HG03571 (cell line): ENCODE measurements around the gene HRC.

Experiments
- ATAC-seq: cut with Tn5 transposase; IDR thresholded peaks from one replicate; pipeline ENCODE4 v1.9.1; 2021; ENCODE audit not compliant: unreplicated experiment

Gene HRC

DNA sequence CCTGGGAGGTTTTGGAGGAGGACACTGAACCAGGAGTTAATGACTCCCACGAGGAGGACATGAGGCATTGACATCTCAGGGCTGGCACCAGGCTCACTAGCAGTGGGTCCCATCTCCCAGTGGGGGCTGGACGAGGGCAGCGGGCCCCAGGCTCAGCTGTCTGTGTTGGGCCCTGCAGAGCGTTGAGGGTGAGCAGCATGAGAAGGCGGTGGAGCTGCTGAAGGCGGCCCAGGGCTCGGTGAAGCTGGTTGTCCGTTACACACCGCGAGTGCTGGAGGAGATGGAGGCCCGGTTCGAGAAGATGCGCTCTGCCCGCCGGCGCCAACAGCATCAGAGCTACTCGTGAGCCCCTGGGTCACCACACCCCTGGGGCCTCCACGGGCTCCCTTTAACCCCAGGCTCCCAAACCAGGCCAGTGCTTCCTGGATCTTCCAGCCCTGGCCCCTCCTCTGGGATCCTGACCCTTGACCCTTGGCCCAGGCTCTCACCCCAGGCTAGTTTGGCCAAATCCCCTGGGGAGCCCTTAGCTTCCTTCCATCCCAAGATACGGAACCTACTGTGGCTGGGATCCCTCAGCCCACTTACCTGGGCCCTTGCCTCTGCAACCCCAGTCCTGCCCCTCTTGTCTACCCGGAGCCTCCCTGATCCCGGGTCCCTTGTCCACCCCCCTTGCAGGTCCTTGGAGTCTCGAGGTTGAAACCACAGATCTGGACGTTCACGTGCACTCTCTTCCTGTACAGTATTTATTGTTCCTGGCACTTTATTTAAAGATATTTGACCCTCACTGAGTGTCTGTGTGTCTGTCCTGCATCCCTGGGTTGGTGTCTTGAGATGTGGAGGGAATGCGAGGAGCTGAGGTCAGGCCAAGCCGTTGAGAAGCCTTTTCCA, 37.3 kb downstream of the HRC start:
- no peak for ATAC-seq

GRCh38 chr19:49116544-49116943, 38.7 kb downstream of the HRC start:
- no peak for ATAC-seq

DNA sequence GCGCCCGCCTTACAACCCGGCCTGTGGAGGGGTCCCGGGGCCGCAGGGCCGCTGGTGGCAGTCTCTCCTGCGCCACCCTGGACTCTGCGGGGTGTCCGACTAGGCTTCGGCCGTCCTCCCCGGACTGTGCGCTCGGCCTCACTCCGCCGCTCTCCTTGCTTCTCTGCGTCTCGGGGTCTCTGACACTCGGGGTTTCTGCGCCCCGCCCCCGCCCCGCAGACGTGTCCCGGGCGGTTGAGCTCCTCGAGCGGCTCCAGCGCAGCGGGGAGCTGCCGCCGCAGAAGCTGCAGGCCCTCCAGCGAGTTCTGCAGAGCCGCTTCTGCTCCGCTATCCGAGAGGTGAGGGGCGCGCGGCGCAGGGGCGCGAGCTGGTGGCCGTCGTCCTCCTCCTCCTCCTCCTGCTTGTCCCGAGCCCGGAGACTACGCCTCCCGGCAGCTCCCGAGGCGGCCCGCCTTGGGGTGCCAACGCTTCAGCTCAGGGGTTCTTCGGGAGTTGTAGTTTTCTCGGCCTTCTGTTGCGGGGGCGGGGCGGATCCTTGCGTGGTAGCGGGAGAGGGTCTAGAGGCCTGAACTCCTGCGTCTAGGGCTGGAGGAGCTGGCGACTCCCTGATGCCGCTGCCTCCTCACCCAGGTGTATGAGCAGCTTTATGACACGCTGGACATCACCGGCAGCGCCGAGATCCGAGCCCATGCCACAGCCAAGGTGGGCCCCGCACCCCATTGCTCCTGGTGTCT, 40.4 kb downstream of the HRC start:
- ATAC-seq = no peak

DNA sequence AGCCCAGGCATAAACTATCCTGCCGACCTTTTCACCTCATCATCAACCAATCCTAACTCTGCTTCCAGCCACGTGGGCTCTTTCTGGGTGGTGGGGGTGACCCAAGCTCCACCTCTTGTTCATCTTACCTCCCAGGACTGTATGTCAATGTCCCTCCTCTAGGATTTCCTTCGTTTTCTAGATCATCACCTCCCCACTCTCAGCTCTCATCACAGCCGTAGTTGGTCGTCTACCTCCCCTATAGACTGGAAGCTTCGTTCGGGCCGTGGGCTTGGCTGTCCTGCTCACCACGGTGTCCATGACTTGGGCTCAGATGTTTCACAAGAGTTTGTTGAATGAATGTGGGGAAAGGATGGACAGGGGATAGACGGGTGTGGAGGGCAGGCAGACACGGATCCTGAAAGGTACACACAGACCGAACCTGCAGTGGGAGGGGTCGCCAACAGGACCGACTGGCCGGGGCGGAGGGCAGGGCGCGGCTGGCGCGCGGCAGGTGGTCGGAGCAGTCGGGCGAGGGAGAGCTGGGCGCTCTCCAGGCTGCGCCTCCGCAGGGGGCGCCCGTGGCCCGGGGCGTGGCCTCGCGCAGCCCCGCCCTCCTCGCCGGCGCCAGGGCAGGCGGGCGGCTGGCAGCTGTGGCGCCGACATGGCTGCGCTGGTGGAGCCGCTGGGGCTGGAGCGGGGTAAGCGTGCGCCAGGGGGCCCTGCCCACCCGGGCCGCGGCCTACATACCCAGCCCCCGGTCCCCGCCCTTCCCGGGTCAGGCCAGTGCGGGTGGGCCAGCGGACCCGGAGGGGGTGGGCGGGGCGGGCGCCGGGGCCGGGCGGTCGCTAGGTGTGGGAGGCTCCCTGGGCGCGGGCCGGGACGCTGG, 41.2 kb downstream of the HRC start, which contains the start of gene LIN7B:
Gene LIN7B, plus strand, starts transcription at position 609 of the 868 bp plus-strand sequence. Its CDS starts 35 bp downstream, at position 644.
- no peak for ATAC-seq

GRCh38 chr19:49111218-49111998, 43.8 kb downstream of the HRC start:
- no peak for ATAC-seq

DNA sequence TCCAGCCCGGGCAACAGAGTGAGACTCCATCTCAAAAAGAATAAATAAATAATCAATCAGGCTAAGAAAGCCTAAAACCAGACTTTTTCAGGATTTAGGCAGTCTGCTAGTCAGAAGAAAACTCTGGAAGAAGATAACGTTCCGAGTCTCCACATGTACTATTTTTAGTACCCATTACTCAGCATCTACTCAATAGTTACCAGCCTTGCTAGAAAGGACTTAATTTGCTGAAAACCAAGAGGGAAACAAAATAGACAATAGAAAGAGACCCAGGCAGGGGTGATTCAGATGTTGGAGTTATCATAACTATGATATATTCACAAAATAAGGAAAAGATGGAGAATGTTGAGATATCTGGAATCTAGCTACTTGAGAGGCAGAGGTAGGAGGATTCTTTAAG, 44.6 kb downstream of the HRC start:
- no peak for ATAC-seq

- ATAC-seq = no peak
Observed at GRCh38 chr19:49109569-49110233, 45.5 kb downstream of the HRC start.

DNA sequence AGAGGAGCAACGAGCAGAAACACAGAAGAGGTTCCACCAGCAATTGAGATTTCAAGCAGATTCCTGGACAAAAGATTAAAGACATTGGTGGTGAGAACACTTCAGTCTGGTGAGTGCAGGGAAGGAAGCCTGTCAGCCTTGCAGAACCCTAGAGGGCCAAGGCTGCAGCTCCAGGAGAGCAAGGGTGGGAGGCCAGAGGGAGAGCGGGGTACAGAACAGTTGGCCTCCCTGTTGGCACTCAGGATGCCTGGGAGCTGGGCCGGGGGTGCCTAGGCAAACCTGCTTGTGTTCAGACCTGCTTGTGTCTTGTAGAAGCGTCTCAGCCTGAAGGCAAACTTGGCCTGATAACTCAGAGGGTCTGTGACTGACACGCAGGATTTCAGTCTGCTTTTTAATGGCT, 46.1 kb downstream of the HRC start:
- no peak for ATAC-seq

DNA sequence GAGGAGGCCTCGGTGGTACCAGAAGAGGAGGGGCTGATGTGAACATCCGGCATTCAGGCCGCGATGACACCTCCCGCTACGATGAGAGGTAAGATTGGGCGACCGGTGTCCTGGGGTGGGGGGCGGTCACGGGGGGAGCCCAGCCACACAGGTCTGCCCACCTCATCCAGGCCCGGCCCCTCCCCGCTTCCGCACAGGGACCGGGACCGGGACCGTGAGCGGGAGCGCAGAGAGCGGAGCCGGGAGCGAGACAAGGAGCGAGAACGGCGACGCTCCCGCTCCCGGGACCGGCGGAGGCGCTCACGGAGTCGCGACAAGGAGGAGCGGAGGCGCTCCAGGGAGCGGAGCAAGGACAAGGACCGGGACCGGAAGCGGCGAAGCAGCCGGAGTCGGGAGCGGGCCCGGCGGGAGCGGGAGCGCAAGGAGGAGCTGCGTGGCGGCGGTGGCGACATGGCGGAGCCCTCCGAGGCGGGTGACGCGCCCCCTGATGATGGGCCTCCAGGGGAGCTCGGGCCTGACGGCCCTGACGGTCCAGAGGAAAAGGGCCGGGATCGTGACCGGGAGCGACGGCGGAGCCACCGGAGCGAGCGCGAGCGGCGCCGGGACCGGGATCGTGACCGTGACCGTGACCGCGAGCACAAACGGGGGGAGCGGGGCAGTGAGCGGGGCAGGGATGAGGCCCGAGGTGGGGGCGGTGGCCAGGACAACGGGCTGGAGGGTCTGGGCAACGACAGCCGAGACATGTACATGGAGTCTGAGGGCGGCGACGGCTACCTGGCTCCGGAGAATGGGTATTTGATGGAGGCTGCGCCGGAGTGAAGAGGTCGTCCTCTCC, 47.4 kb downstream of the HRC start:
- no peak for ATAC-seq

DNA sequence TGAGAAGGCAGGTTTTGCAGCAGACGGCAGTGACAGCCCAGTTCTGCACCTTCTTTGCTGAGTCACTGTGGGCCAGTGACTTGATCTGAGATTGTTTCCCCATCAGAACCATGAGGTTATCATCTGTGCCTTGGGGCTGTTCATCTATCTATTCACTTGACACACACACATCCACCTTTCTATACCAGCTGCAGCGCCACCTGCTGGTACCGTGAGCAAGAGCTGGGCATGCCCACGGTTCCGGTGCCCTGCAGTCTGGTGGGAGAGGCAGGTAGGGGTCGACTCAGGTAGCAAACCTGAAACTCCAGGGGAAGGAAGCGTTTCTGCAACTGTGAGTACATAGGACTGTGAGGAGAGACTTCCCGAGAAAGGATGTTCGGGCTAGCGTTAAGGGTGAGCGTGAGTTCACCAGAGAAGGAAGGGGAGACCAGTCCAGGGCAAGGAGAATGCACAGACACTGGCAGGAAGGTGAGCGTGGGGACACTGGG, 48.5 kb downstream of the HRC start:
- no peak for ATAC-seq

DNA sequence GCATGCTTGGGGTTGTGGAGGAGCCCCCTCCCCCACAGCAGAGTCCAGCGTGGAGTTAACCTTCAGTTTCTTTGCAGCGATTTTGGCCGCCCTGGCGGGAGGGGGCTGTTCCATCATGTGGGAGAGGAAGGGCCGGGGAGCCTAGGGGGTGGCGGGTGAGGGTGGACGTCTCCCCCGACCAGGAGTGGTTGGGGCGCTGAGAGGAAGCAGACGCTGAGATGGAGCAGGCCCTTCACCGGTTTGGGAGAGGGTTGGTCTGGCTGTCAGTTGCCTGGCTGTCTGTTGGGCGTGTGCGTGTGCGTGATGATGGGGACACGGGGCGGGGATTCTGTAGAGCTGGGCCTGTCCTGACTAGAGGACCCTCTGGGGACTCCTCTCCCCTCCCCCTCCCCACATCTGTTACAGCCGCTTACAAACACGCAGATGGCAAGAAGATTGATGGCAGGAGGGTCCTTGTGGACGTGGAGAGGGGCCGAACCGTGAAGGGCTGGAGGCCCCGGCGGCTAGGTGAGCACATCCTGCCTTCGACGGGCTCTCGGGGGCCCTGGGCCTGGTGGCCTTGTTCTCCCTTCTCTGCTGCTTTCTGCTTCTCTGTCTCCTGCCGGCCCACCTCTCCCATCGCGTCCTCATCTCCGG, 50.8 kb downstream of the HRC start:
- no peak for ATAC-seq

DNA sequence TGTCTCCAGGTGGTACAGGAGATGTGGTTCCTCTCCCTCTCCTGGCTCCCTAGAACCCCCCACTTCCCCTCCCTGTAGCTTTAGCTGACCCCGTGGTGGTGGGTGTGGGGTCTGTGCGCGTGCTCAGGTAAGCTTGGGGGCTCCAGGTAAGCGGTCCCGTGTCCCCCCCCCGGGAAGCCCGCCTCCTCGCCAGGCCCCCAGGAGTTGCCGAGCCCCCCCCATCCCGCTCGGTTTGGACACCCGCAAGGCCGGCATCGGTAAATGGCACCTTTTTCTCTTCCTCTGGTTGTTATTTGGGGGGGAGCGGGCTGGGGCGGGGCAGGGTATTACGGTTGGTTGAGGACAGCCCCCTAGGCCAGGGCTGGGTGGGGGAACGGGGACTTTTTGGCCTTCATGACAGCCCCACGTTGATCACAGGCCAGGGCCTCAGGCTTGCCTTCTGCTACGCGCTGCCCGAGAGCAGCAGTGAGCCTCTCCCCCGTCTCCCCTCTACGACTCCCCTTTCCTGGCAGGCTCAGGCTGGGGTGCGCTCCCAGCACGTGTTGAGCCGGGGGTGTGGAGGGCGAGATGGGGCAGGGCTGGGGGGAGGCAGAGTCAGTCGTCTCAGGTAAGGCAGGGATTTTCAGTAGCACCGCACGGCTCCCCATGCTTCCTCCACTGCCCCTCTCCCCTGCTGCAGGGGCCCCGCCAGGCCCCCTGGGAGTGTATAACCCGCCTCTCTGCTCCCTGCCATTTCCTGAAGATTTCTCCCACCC, 51.7 kb downstream of the HRC start:
- ATAC-seq = no peak

- no peak for ATAC-seq
Observed at GRCh38 chr19:49102303-49102702, 52.9 kb downstream of the HRC start.
